Measurements from ENCODE around the gene FAM89B.
A peak's percentile ranks its signal among the peaks of the same experiment; 100 is the strongest.

Gene FAM89B

GRCh38 chr11:65573391-65574079, 1.2 kb downstream of the FAM89B start:
- DNase-seq (ENCODE audit: low read depth) = no peak

GRCh38 chr11:65574109-65574810, 1.9 kb downstream of the FAM89B start:
- peak; percentile 66 for DNase-seq (ENCODE audit: low read depth)

GRCh38 chr11:65574811-65575567, 2.7 kb downstream of the FAM89B start:
- no peak for DNase-seq (ENCODE audit: low read depth)

GRCh38 chr11:65575568-65576231, 3.4 kb downstream of the FAM89B start, which contains the start of gene EHBP1L1:
EHBP1L1 (plus strand) TSS chr11:65576053; CDS start chr11:65576303, 250 bp downstream.
- no peak for DNase-seq (ENCODE audit: low read depth)

GRCh38 chr11:65576232-65576866, 4.0 kb downstream of the FAM89B start:
- DNase-seq (ENCODE audit: low read depth) = no peak

- no peak for DNase-seq (ENCODE audit: low read depth)
These were observed 4.8 kb downstream of the FAM89B start for GRCh38 chr11:65576867-65577755.

- no peak for DNase-seq (ENCODE audit: low read depth)
These were observed 5.4 kb downstream of the FAM89B start for GRCh38 chr11:65577756-65578109.

DNA sequence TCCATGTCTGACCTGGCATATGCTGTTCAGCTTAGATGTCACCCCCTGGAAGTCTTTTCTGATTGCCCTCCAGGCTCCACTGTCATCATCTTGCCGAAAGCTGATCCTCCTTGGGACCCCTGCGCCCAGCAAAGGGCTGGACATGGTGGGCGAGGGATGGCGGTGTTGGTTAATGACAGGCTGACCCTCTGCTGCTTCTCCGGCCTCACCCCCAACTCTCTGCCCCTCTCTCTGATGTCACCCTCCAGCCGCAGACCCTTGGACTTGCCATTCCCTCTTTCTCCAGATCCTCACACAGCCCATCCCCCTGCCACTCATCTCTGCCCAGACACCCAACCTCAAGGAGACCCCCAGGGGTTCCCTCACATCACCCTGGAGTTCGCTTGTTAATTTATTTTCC, 5.8 kb downstream of the FAM89B start:
- DNase-seq (ENCODE audit: low read depth) = no peak

- no peak for DNase-seq (ENCODE audit: low read depth)
These were observed 6.3 kb downstream of the FAM89B start for GRCh38 chr11:65578667-65579066.

- DNase-seq (ENCODE audit: low read depth) = no peak
These were observed 7.0 kb downstream of the FAM89B start for GRCh38 chr11:65579291-65579690.

GRCh38 chr11:65580031-65580692, 7.8 kb downstream of the FAM89B start:
- DNase-seq (ENCODE audit: low read depth) = no peak

DNA sequence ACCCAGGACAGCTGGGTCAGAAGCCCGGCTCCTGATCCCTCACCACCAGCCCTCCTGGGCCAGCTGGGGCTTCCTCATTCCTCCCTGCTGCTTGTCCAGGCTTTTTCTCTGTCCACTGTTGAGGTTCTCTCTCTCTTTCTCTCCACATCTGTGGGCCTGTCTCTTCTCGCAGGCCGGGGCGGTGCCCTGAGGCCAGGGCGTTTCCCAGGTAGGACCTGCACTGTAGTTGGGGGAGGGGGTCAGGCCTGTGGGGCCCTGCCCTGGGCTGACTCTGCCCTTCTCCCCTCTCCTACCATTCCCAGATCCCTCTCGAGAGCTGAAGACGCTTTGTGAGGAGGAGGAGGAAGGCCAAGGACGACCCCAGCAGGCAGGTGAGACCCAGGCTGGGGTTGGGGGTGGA, 8.4 kb downstream of the FAM89B start:
- DNase-seq (ENCODE audit: low read depth) = no peak

DNA sequence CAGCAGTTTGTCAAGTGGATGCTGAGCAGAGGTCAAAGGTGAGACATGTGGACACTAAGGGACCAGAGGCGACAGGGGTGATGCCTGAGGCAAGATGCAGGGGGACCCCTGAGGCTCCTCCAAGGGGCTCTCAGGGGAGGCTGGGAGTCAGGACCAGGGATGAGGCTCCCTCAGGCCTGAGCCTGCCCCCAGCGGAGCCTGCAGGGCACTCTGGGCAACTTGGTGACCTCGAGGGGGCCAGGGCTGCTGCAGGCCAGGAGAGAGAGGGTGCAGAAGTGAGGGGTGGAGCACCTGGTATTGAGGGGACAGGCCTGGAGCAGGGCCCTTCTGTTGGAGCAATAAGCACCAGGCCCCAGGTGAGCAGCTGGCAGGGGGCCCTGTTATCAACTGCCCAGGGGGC, 9.6 kb downstream of the FAM89B start:
- no peak for DNase-seq (ENCODE audit: low read depth)

DNA sequence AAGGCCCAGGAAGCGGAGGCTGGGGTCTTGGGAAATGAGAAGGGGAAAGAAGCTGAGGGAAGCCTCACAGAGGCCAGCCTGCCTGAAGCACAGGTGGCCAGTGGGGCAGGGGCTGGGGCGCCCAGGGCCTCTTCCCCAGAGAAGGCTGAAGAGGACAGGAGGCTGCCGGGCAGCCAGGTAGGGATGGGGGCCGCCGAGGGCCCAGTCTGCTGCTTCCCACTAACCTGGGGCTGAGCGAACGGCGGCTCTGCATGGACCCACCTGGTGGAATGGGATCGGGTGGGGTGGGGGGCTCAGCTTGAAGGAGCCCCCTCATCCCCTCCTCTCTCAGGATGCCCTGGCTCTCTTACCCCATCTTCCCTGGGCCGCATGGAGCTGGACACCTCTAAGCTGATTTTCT, 11.3 kb downstream of the FAM89B start:
- DNase-seq (ENCODE audit: low read depth) = no peak

GRCh38 chr11:65584106-65584505, 11.8 kb downstream of the FAM89B start:
- no peak for DNase-seq (ENCODE audit: low read depth)

DNA sequence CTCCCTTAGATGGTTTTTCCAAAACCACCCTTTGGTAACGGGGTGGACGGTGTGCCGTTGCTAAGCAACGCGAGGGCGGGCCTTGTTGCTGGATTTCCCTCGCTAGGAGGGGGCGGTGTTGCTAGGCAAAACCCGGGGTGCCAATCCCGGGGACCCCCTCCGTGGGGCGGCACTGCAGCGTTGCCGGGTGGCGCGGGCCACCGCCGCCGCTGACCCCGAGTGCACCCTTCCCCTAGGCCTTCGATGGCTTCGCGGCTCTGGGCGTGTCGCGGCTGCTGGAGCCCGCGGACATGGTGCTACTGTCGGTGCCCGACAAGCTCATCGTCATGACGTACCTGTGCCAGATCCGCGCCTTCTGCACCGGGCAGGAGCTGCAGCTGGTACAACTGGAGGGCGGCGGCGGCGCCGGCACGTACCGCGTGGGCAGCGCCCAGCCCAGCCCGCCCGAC, 12.4 kb downstream of the FAM89B start:
- no peak for DNase-seq (ENCODE audit: low read depth)

GRCh38 chr11:65585396-65586246, 13.3 kb downstream of the FAM89B start:
- no peak for DNase-seq (ENCODE audit: low read depth)

- DNase-seq (ENCODE audit: low read depth) = no peak
These were observed 13.9 kb downstream of the FAM89B start for GRCh38 chr11:65586247-65586630.

DNA sequence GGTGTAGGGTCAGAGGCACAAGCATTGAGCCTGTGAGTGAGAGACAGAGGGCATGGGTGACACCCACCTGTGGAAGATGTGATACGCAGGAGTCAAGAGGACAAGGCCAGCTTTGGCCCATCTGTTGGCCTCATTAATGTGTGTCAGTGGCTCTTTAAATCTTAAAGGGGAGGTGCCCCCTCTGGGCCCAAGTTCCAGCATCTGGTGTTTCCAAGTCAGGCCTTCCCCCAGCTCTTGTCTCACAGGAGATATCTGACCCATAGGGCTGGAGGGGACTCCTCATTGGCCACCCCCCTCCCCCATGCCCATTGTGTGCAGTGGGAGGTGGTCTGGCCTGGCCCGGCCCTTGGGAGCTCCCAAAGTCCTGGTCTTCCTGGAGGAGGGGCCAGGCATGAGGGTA, 14.3 kb downstream of the FAM89B start:
- no peak for DNase-seq (ENCODE audit: low read depth)
